Measurements from ENCODE around the gene ZCWPW2.

The ZCWPW2 gene

DNA sequence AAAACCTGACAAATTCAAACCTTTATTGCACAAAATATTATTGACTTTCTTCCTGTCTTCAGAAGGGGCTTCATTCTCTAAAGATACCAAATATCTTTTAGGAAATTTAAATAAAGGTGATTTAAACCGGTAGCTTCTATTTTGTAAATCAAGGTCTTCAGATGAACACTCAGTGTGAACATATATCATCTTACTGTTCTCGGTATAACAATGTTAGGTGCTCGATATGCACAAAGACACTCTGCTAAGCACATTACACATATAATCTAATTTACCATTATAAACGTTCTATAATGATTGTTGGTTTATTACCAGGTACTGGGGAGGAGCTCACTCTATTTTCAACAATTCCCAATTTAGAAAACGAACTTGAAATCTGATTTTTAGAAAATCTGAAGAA is 225.5 kb downstream of the ZCWPW2 start:
- no peaks in the 10 kb centered on the region for H3K27me3 ChIP-seq (ENCODE audit: insufficient read depth, low read length, poor library complexity, severe bottlenecking)

DNA sequence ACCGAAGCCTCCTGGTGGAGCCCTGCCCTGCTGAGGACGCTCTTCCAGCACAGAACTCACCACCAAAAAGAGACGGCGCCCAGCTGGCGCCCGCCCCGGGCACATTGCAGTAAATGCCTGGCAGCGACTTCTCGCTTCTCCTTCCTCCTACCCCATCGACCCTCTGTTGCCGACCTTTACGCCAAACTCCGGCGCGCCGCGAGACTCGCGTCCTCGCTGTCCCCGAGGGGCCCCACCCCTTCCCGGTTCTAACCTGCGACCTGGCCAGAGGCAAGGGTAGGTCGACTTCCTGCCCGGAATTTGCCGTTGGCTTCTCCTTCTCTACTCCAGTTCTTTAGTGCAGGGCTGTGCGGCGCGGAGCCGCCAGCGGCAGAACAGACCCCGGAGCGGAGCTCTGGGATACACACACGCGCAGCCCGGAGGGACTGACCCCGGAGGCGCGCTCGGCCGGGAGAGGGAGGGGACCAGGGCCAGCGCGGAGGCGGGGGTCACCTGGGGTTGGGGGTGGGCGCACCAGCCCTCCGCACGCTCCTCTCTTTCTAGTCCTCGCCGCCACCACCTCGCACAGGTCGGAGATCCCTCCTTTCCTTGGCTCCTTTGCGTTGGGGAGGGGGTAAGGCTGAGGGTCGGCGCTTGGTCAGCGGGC is 226.7 kb downstream of the ZCWPW2 start:
- no peak overlapping the region for H3K4me3 ChIP-seq (ENCODE audit: low read length, poor library complexity, severe bottlenecking)
- no peak overlapping the region for H3K4me2 ChIP-seq (ENCODE audit: low read depth, low read length, poor library complexity, severe bottlenecking)
- no peak overlapping the region for H3K9ac ChIP-seq (ENCODE audit: low read depth, low read length, poor library complexity, severe bottlenecking)

More for the DNA sequence above, 225.5 kb downstream of the ZCWPW2 start:
- H3K36me3 ChIP-seq (ENCODE audit: insufficient read depth, low read length): no peaks in the 10 kb centered on the region
- no peak for TF ChIP-seq EZH2phosphoT487 (IDR thresholded peaks at IDR 0.05; ENCODE audit: borderline replicate concordance)
- TF ChIP-seq, protein P1, sequence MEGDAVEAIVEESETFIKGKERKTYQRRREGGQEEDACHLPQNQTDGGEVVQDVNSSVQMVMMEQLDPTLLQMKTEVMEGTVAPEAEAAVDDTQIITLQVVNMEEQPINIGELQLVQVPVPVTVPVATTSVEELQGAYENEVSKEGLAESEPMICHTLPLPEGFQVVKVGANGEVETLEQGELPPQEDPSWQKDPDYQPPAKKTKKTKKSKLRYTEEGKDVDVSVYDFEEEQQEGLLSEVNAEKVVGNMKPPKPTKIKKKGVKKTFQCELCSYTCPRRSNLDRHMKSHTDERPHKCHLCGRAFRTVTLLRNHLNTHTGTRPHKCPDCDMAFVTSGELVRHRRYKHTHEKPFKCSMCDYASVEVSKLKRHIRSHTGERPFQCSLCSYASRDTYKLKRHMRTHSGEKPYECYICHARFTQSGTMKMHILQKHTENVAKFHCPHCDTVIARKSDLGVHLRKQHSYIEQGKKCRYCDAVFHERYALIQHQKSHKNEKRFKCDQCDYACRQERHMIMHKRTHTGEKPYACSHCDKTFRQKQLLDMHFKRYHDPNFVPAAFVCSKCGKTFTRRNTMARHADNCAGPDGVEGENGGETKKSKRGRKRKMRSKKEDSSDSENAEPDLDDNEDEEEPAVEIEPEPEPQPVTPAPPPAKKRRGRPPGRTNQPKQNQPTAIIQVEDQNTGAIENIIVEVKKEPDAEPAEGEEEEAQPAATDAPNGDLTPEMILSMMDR (conservative IDR thresholded peaks at IDR 0.05; ENCODE audit: low read length): no peak
- H4K20me1 ChIP-seq (ENCODE audit: insufficient read depth, low read length, poor library complexity, severe bottlenecking): no peaks in the 10 kb centered on the region
- H3K9ac ChIP-seq (ENCODE audit: low read depth, low read length, poor library complexity, severe bottlenecking): no peak overlapping the region
- no peaks in the 10 kb centered on the region for H3K9me2 ChIP-seq (replicated peaks; ENCODE audit: low read depth, low read length)
- no peak overlapping the region for H3K4me3 ChIP-seq (ENCODE audit: low read length, poor library complexity, severe bottlenecking)
- H3K4me1 ChIP-seq (ENCODE audit: insufficient read depth, low read length, poor library complexity, severe bottlenecking): no peaks in the 10 kb centered on the region
- H2AFZ ChIP-seq (ENCODE audit: low read length): no peak overlapping the region
- H3F3A ChIP-seq (ENCODE audit: low read depth): no peaks in the 10 kb centered on the region
- no peaks in the 10 kb centered on the region for H3K9me3 ChIP-seq (ENCODE audit: insufficient read depth, low read depth, low read length)
- H3K4me2 ChIP-seq (ENCODE audit: low read depth, low read length, poor library complexity, severe bottlenecking): no peak overlapping the region
- no peaks in the 10 kb centered on the region for H3K79me2 ChIP-seq (ENCODE audit: insufficient read depth, low read length)

More for the DNA sequence above, 226.7 kb downstream of the ZCWPW2 start:
- Histone ChIP-seq H3F3A (ENCODE audit: low read depth) (no peaks in the 10 kb centered on the region), H3K79me2 (ENCODE audit: insufficient read depth, low read length) (no peaks in the 10 kb centered on the region), H3K36me3 (ENCODE audit: insufficient read depth, low read length) (no peaks in the 10 kb centered on the region), H2AFZ (ENCODE audit: low read length) (no peak overlapping the region), H4K20me1 (ENCODE audit: insufficient read depth, low read length, poor library complexity, severe bottlenecking) (no peaks in the 10 kb centered on the region), H3K9me2 (replicated peaks; ENCODE audit: low read depth, low read length) (no peaks in the 10 kb centered on the region), H3K4me1 (ENCODE audit: insufficient read depth, low read length, poor library complexity, severe bottlenecking) (no peaks in the 10 kb centered on the region), H3K9me3 (ENCODE audit: insufficient read depth, low read depth, low read length) (no peaks in the 10 kb centered on the region), H3K27me3 (ENCODE audit: insufficient read depth, low read length, poor library complexity, severe bottlenecking) (no peaks in the 10 kb centered on the region)
- TF ChIP-seq, protein P1 (conservative IDR thresholded peaks at IDR 0.05; ENCODE audit: low read length): no peak
- TF ChIP-seq EZH2phosphoT487 (IDR thresholded peaks at IDR 0.05; ENCODE audit: borderline replicate concordance): no peak

Data from Loucy (cell line).